Cerebellar cortex (tissue), 1 donor: ENCODE measurements around the gene LPP.

Experiments used
- DNase-seq: peaks from one replicate; pipeline ENCODE4 v3.0.0-alpha.2; 2015; ENCODE audit warnings: low spot score

Gene LPP

GRCh38 chr3:188272481-188273372, 118.8 kb downstream of the LPP start:
- DNase-seq, result no peak

- DNase-seq, result no peak
Measured at GRCh38 chr3:188274249-188274915, 120.4 kb downstream of the LPP start.

GRCh38 chr3:188276375-188276774, 122.4 kb downstream of the LPP start:
- no peak for DNase-seq

GRCh38 chr3:188278717-188279324, 124.9 kb downstream of the LPP start:
- DNase-seq, result no peak

GRCh38 chr3:188279502-188280335, 125.8 kb downstream of the LPP start:
- DNase-seq, result no peak

- no peak for DNase-seq
Measured at GRCh38 chr3:188280627-188281026, 126.7 kb downstream of the LPP start.

- no peak for DNase-seq
Measured at GRCh38 chr3:188282871-188283270, 128.9 kb downstream of the LPP start.

GRCh38 chr3:188283347-188283746, 129.4 kb downstream of the LPP start:
- no peak for DNase-seq

GRCh38 chr3:188284455-188285212, 130.7 kb downstream of the LPP start:
- DNase-seq, result no peak

- no peak for DNase-seq
Measured at GRCh38 chr3:188286087-188286513, 132.1 kb downstream of the LPP start.

GRCh38 chr3:188287339-188287738, 133.4 kb downstream of the LPP start:
- peak; percentile 76 for DNase-seq

GRCh38 chr3:188287762-188288505, 134.0 kb downstream of the LPP start:
- DNase-seq, result peak; percentile 35

- no peak for DNase-seq
Measured at GRCh38 chr3:188292251-188292650, 138.3 kb downstream of the LPP start.

- no peak for DNase-seq
Measured at GRCh38 chr3:188292827-188293226, 138.9 kb downstream of the LPP start.

GRCh38 chr3:188294113-188294512, 140.2 kb downstream of the LPP start:
- DNase-seq, result no peak

- DNase-seq, result no peak
Measured at GRCh38 chr3:188294823-188295487, 141.0 kb downstream of the LPP start.

- DNase-seq, result no peak
Measured at GRCh38 chr3:188295876-188296275, 141.9 kb downstream of the LPP start.

- no peak for DNase-seq
Measured at GRCh38 chr3:188296761-188297612, 143.0 kb downstream of the LPP start.

- DNase-seq, result no peak
Measured at GRCh38 chr3:188298585-188298984, 144.6 kb downstream of the LPP start.
